Liver (tissue), 3 donors: ENCODE results near the gene NUDT14.

Source experiments
- ATF3 ChIP-seq: IDR thresholded peaks from 2 replicates; pipeline ENCODE4 v1.6.1; 2016; ENCODE audit warnings: antibody characterized with exemption
- CTCF ChIP-seq: fragments of 150-350 bp; IDR thresholded peaks from 2 replicates; pipeline ENCODE4 v1.5.1; 2017; ENCODE audit warnings: improper control_type of control experiment, low read depth, low read length; ENCODE audit not compliant: missing input control
- FOXA1 ChIP-seq: IDR thresholded peaks from 2 replicates; pipeline ENCODE4 v1.6.1; 2016; ENCODE audit warnings: antibody characterized with exemption
- GABPA ChIP-seq, 2 donors: IDR thresholded peaks in 1 of 2; conservative IDR thresholded peaks in 1 of 2; 2 replicates each; pipeline ENCODE4 v1.6.1; 2016; ENCODE audit warnings: antibody characterized with exemption in 2 of 2, mild to moderate bottlenecking in 1 of 2, moderate library complexity in 1 of 2
- HNF4A ChIP-seq, 2 donors: conservative IDR thresholded peaks; 2 replicates each; pipeline ENCODE4 v1.6.1; 2016; ENCODE audit warnings: antibody characterized with exemption in 2 of 2, mild to moderate bottlenecking in 2 of 2
- JUND ChIP-seq, 2 donors: IDR thresholded peaks; 2 replicates each; pipeline ENCODE4 v1.6.1; 2016; ENCODE audit warnings: antibody characterized with exemption in 2 of 2
- MAX ChIP-seq: IDR thresholded peaks from 2 replicates; pipeline ENCODE4 v1.6.1; 2016; ENCODE audit warnings: antibody characterized with exemption
- RAD21 ChIP-seq, 2 donors: IDR thresholded peaks; 2 replicates each; pipeline ENCODE4 v1.6.1; 2016; ENCODE audit warnings: antibody characterized with exemption in 2 of 2, mild to moderate bottlenecking in 2 of 2
- REST ChIP-seq: IDR thresholded peaks from 2 replicates; pipeline ENCODE4 v1.6.1; 2016; ENCODE audit warnings: antibody characterized with exemption, mild to moderate bottlenecking
- RXRA ChIP-seq, 2 donors: IDR thresholded peaks; 2 replicates each; pipeline ENCODE4 v1.6.1; 2017 to 2018; ENCODE audit warnings: antibody characterized with exemption in 2 of 2, mild to moderate bottlenecking in 1 of 2
- SP1 ChIP-seq: IDR thresholded peaks from 2 replicates; pipeline ENCODE4 v1.6.1; 2018; ENCODE audit warnings: antibody characterized with exemption, mild to moderate bottlenecking
- TAF1 ChIP-seq: conservative IDR thresholded peaks from 2 replicates; pipeline ENCODE4 v1.6.1; 2016; ENCODE audit warnings: antibody characterized with exemption, mild to moderate bottlenecking
- ZBTB33 ChIP-seq: IDR thresholded peaks from 2 replicates; pipeline ENCODE4 v1.6.1; 2016; ENCODE audit warnings: antibody characterized with exemption
- donor health status: healthy.
- donor health status: healthy.

- TF ChIP-seq RXRA (IDR thresholded peaks at IDR 0.05) (peak; percentile 92 to 99), CTCF (no peak), GABPA (IDR thresholded peaks at IDR 0.05 in 1 of 2, conservative IDR thresholded peaks at IDR 0.05 in 1 of 2) (peak in 1 of 2 donors; percentile 56), MAX (no peak), SP1 (peak; percentile 92), REST (peak; percentile 26), ZBTB33 (no peak), RAD21 (IDR thresholded peaks at IDR 0.05) (peak in 1 of 2 donors; percentile 54), TAF1 (no peak), FOXA1 (peak; percentile 40), ATF3 (no peak), HNF4A (conservative IDR thresholded peaks at IDR 0.05) (peak; percentile 73 to 92), JUND (IDR thresholded peaks at IDR 0.05) (peak in 1 of 2 donors; percentile 37)
These were observed 23.3 kb upstream of the NUDT14 start for GRCh38 chr14:105204206-105204930.
